Testis (tissue), 5 donors: ENCODE measurements around the gene MYOZ1. TPM values are rescaled to one million over a fixed set of nuclear protein-coding genes. Genes with fewer than 3 reads are reported as not detected.
A peak's percentile ranks its signal among the peaks of the same experiment; 100 is the strongest.
"Not testable (repeated sequence)": the region's sequence is repeated elsewhere in the genome, so short reads cannot be mapped to it uniquely, and the experiment has no call there.

Source experiments
- DNase-seq: peaks from one replicate; pipeline ENCODE4 v3.0.0-alpha.2; 2019
- H3K27ac ChIP-seq, 2 donors: fragments of 200-600 bp; sonication (generic); one replicate each; pipeline ENCODE4 v1.5.1; 2019
- H3K27me3 ChIP-seq: fragments of 200-600 bp; sonication (generic); one replicate; pipeline ENCODE4 v1.5.1; 2019
- H3K36me3 ChIP-seq: fragments of 200-600 bp; sonication (generic); one replicate; pipeline ENCODE4 v1.5.1; 2017; ENCODE audit warnings: low read depth; ENCODE audit errors: missing control alignments
- H3K4me1 ChIP-seq: fragments of 200-600 bp; sonication (generic); one replicate; pipeline ENCODE4 v1.5.1; 2019
- H3K4me3 ChIP-seq, 2 donors: fragments of 200-600 bp; sonication (generic); one replicate each; pipeline ENCODE4 v1.5.1; 2017 to 2019
- H3K9me3 ChIP-seq: fragments of 200-600 bp; sonication (generic); one replicate; pipeline ENCODE4 v1.5.1; 2017
- CTCF ChIP-seq, 3 experiments: fragments of 450-650 bp in 2 of 3; fragments of 200-600 bp in 1 of 3; sonication (generic) in 1 of 3; IDR thresholded peaks; one replicate each; pipeline ENCODE4 v1.5.1; 2016 to 2019; ENCODE audit warnings: antibody characterized with exemption in 3 of 3, mild to moderate bottlenecking in 2 of 3, moderate library complexity in 1 of 3
- POLR2A ChIP-seq: fragments of 450-650 bp; IDR thresholded peaks from one replicate; pipeline ENCODE4 v1.6.1; 2017; ENCODE audit warnings: antibody characterized with exemption, mild to moderate bottlenecking, moderate library complexity
- WGBS, 2 donors: methylation state at CpG; one replicate each; pipeline ENCODE4 v1.1.5; 2018; 5-methylcytosine and 5-hydroxymethylcytosine counted together
- intact Hi-C: fragments of 100-400 bp; cut with DNase I; formaldehyde crosslinking; loops from one replicate; pipeline ENCODE4 v1.15.1; 2023; ENCODE audit warnings: low total_unique reads
- long read RNA-seq, 2 donors: transcript quantifications; one replicate each; lab custom pipeline, GENCODE V29; 2026
- polyA plus RNA-seq: library from polyadenylated mRNA; stranded (reverse); fragments of 350-450 nt; fragmentation: Illumina TruSeq; extraction: RNeasy Lipid Tissue Mini Kit (QIAGEN cat#74804); gene quantifications from one replicate; pipeline ENCODE4 v1.2.3, GENCODE V29; 2014; ENCODE audit warnings: low read depth, low replicate concordance; ENCODE audit not compliant: insufficient read depth
- total RNA-seq, 2 donors: library from RNA; depleted of rRNA; stranded (reverse); fragments of >200 nt; gene quantifications; one replicate each; pipeline ENCODE4 v1.2.3, GENCODE V29; 2016

MYOZ1 gene
- total RNA-seq = 1 to 10 TPM; 2.4 to 3.2 TPM
- polyA plus RNA-seq = 10.5 TPM
- long read RNA-seq, donor 1 = 0 reads
- long read RNA-seq, donor 2 = 0 reads

DNA sequence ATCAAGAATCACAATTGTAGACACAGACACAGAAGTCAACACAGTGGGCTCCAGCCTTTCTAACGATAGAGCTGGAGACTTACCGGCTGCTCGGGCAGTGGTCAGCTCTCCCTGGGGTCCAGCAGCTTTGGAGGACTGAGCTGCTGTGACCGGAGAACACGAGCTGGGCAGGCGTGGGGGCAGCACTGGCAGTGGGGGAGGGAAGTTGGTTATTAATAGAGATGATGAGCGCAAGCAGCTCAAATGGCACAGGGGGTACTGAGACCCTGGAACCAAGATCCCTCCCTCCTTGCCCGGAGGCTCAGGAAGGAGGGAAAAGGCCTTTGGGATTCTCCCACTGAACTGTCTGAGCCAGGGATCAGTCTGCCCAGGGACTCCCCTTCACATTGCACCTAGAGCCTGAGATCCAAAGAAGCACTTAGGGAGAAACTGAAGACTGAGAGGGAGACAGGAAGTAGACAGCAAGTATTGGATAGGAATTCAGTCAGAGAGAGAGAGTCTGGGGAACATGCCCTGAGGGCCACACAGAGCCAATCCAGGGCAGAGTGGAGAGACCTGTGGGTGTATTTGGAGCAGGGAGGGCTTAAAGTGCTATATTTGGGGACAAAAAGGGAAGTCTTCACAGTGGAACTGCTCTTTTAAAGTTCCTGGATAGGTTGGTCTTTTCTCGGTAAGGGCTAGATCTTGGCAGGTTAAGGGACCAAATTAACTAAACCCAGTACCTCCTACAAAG lies at the start of gene MYOZ1:
TSS of gene MYOZ1 (minus strand) at position 147 of the 733 bp plus-strand sequence. CDS start 1,457 bp downstream, outside the sequence.
- intact Hi-C loops = loop anchor here (5.0 kb wide), 1 partner anchor 114 kb away; no protein-coding TSS in a partner anchor
- H3K27me3 ChIP-seq = no peaks in the 10 kb centered on the region
- H3K9me3 ChIP-seq = no peaks in the 10 kb centered on the region
- 61 to 69% methylated on average over 9 of the region's 9 CpGs for WGBS, 2 donors
- no peak for DNase-seq
- no peak for TF ChIP-seq CTCF (IDR thresholded peaks at IDR 0.05)
- TF ChIP-seq POLR2A = no peak
- H3K4me1 ChIP-seq = no peaks in the 10 kb centered on the region
- H3K36me3 ChIP-seq = no peaks in the 10 kb centered on the region
- peak within 1 kb of the TSS in 1 of 2 donors; percentile 65 for H3K27ac ChIP-seq
- no peak within 1 kb of the TSS for H3K4me3 ChIP-seq

GRCh38 chr10:73690755-73691154 lies 49.5 kb upstream of the MYOZ1 start:
- DNase-seq, H3K27ac ChIP-seq, H3K36me3 ChIP-seq, H3K4me3 ChIP-seq, intact Hi-C loops, H3K4me1 ChIP-seq, H3K27me3 ChIP-seq, H3K9me3 ChIP-seq: not testable (repeated sequence)
- WGBS, 2 donors = 94 to 97% methylated on average over 6 of the region's 6 CpGs

- H3K27ac ChIP-seq, H3K27me3 ChIP-seq, H3K9me3 ChIP-seq, intact Hi-C loops, H3K36me3 ChIP-seq, H3K4me1 ChIP-seq, DNase-seq, H3K4me3 ChIP-seq: not testable (repeated sequence)
- 91% methylated on average over 11 of the region's 28 CpGs; no CpG with 5 or more reads in 1 of the 2 donors for WGBS, 2 donors
These were observed 48.3 kb upstream of the MYOZ1 start for GRCh38 chr10:73689596-73689995.

- H3K4me1 ChIP-seq, H3K27ac ChIP-seq, H3K36me3 ChIP-seq, intact Hi-C loops, DNase-seq, H3K27me3 ChIP-seq, H3K4me3 ChIP-seq, H3K9me3 ChIP-seq: not testable (repeated sequence)
- WGBS, 2 donors = 88 to 97% methylated on average over 1 of the region's 1 CpG
These were observed 46.4 kb upstream of the MYOZ1 start for GRCh38 chr10:73687641-73688040.

DNA sequence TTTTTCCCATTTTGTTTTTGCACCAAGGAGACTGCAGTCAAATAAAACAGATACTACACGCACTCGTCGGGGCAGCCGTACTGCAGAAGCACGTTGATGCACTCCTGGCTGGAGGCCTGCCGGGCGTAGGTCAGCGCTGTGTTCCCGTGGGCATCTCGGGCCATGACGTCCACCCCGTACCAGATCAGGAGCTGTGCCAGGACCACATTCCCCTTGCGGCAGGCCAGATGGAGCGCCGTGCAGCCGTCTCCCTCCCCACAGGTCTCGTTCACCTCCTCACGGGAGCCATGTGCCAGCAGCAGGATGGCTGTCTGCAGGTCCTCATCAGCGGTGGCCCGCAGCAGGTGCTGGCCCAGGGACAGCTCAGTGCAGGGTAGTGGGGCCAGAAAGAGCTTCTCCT lies 33.3 kb upstream of the MYOZ1 start:
- H3K4me1 ChIP-seq, H3K9me3 ChIP-seq, DNase-seq, H3K27ac ChIP-seq, intact Hi-C loops, H3K27me3 ChIP-seq, H3K36me3 ChIP-seq, H3K4me3 ChIP-seq: not testable (repeated sequence)
- 95 to 100% methylated on average over 3 to 11 of the region's 20 CpGs for WGBS, 2 donors

- H3K36me3 ChIP-seq, DNase-seq, H3K4me1 ChIP-seq, H3K27ac ChIP-seq, H3K9me3 ChIP-seq, H3K27me3 ChIP-seq, intact Hi-C loops, H3K4me3 ChIP-seq: not testable (repeated sequence)
- 90 to 93% methylated on average over 4 of the region's 4 CpGs for whole genome bisulfite sequencing, 2 donors
These were observed 27.1 kb upstream of the MYOZ1 start for GRCh38 chr10:73668378-73668777.

- DNase-seq, H3K9me3 ChIP-seq, H3K27me3 ChIP-seq, intact Hi-C loops, H3K4me1 ChIP-seq, H3K27ac ChIP-seq, H3K4me3 ChIP-seq, H3K36me3 ChIP-seq: not testable (repeated sequence)
- WGBS, 2 donors = 59 to 67% methylated on average over 3 to 4 of the region's 5 CpGs
These were observed 25.0 kb upstream of the MYOZ1 start for GRCh38 chr10:73666153-73666809.

- H3K36me3 ChIP-seq, H3K27me3 ChIP-seq, intact Hi-C loops, H3K9me3 ChIP-seq, H3K4me3 ChIP-seq, DNase-seq, H3K4me1 ChIP-seq, H3K27ac ChIP-seq: not testable (repeated sequence)
- 85 to 100% methylated on average over 2 to 3 of the region's 3 CpGs for WGBS, 2 donors
These were observed 24.3 kb upstream of the MYOZ1 start for GRCh38 chr10:73665581-73665980.

DNA sequence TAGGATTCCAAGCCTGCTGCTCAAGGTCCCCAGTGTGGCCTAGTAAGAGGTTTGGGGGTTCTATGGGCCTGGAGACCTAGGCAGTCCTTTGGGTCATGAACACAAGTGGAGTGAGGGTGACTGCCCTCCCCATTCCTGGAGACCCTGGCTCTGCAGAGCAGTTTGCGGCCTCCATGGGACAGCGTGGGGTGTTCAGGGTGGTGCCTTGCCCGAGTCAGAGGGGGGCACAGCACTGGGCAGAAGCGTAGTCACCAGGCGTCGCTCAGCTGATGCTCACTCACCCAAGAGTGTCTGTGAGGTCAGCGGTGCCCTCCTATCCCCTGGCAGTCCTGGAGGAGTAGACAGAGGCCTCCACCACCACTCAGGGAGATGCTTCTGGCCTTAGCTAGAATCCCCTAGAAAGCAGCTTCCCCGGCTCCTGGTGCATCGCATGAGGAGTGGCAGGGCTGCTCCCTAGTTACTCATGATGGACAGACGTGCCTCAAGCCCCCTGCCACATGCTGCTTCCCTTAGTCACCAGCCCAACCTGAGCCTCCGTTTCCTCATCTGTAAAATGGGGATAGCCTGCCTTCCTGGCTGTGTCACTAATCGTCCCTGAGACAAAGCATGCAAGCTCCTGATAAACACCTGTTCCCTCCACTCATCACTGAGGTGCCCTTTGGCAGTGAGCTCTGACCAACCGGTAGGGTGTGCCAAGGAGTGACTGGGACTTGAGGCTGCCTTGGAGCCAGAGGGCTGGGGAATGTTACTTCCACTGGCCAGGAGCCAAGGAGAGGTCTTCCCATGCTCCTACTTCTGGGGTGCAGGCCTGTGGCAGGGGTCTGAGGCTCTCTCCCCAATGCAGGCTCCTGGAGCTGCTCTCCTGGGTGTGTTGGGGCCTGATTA lies 23.1 kb upstream of the MYOZ1 start:
- H3K4me3 ChIP-seq, H3K27me3 ChIP-seq, intact Hi-C loops, H3K27ac ChIP-seq, DNase-seq, H3K4me1 ChIP-seq, H3K9me3 ChIP-seq, H3K36me3 ChIP-seq: not testable (repeated sequence)
- WGBS, 2 donors = 72 to 81% methylated on average over 6 to 10 of the region's 13 CpGs

- H3K27ac ChIP-seq, H3K9me3 ChIP-seq, DNase-seq, intact Hi-C loops, H3K36me3 ChIP-seq, H3K4me3 ChIP-seq, H3K4me1 ChIP-seq, H3K27me3 ChIP-seq: not testable (repeated sequence)
- WGBS, 2 donors = 85 to 86% methylated on average over 5 to 10 of the region's 10 CpGs
These were observed 22.3 kb upstream of the MYOZ1 start for GRCh38 chr10:73663621-73664020.
